Neural progenitor cell (in vitro differentiated cells): Measurements from ENCODE around the gene PUS3. TPM values are rescaled to one million over a fixed set of nuclear protein-coding genes. Genes with fewer than 3 reads are reported as not detected.

Experiments
- DNase-seq: peaks from one replicate; pipeline ENCODE4 v3.0.0-alpha.2; 2016; ENCODE audit warnings: low spot score
- H2AFZ ChIP-seq: fragments of 200-600 bp; sonication (generic); replicated peaks from 2 replicates; pipeline ENCODE4 v1.6.1; 2016; ENCODE audit warnings: antibody characterized with exemption
- H3F3A ChIP-seq: fragments of 200-600 bp; sonication (generic); 2 replicates; pipeline ENCODE4 v1.6.1; 2016; ENCODE audit warnings: antibody characterized with exemption, low read depth
- H3K27ac ChIP-seq: fragments of 200-600 bp; sonication (generic); 2 replicates; pipeline ENCODE4 v1.5.1; 2016; ENCODE audit warnings: mild to moderate bottlenecking
- H3K27me3 ChIP-seq: fragments of 200-600 bp; sonication (generic); 2 replicates; pipeline ENCODE4 v1.6.1; 2016; ENCODE audit warnings: mild to moderate bottlenecking, moderate library complexity
- H3K36me3 ChIP-seq: fragments of 200-600 bp; sonication (generic); 2 replicates; pipeline ENCODE4 v1.5.1; 2016
- H3K4me1 ChIP-seq: fragments of 200-600 bp; sonication (generic); 2 replicates; pipeline ENCODE4 v1.6.1; 2016; ENCODE audit warnings: mixed run types
- H3K4me2 ChIP-seq: fragments of 200-600 bp; sonication (generic); 2 replicates; pipeline ENCODE4 v1.6.1; 2016
- H3K4me3 ChIP-seq: fragments of 200-600 bp; sonication (generic); 2 replicates; pipeline ENCODE4 v1.5.1; 2016
- H3K79me2 ChIP-seq: fragments of 200-600 bp; sonication (generic); 2 replicates; pipeline ENCODE4 v1.6.1; 2016; ENCODE audit warnings: low read depth
- H3K9ac ChIP-seq: fragments of 200-600 bp; sonication (generic); 2 replicates; pipeline ENCODE4 v1.6.1; 2016
- H3K9me3 ChIP-seq: fragments of 200-600 bp; sonication (generic); 2 replicates; pipeline ENCODE4 v1.5.1; 2016; ENCODE audit warnings: low read depth
- H4K20me1 ChIP-seq: fragments of 200-600 bp; sonication (generic); 2 replicates; pipeline ENCODE4 v1.6.1; 2016; ENCODE audit warnings: low read depth
- H3K27ac Mint-ChIP-seq: 3 replicates; pipeline ENCODE4 v1.8.0; 2021; ENCODE audit warnings: mixed read lengths
- H3K27me3 Mint-ChIP-seq: 2 replicates; pipeline ENCODE4 v1.8.0; 2022; ENCODE audit warnings: low read depth, mild to moderate bottlenecking, inconsistent platforms, moderate library complexity, mixed read lengths; ENCODE audit not compliant: insufficient read depth
- H3K36me3 Mint-ChIP-seq: 3 replicates; pipeline ENCODE4 v1.8.0; 2021; ENCODE audit warnings: mixed read lengths
- H3K4me1 Mint-ChIP-seq: 3 replicates; pipeline ENCODE4 v1.8.0; 2021; ENCODE audit warnings: mixed read lengths
- H3K4me3 Mint-ChIP-seq: 3 replicates; pipeline ENCODE4 v1.8.0; 2021; ENCODE audit warnings: mild to moderate bottlenecking, moderate library complexity, mixed read lengths
- H3K9me3 Mint-ChIP-seq: 3 replicates; pipeline ENCODE4 v1.8.0; 2020; ENCODE audit warnings: mixed read lengths
- CTCF ChIP-seq: fragments of 200-600 bp; sonication (generic); IDR thresholded peaks from 2 replicates; pipeline ENCODE4 v1.5.1; 2017; ENCODE audit warnings: antibody characterized with exemption, mild to moderate bottlenecking
- EZH2 ChIP-seq: fragments of 200-600 bp; sonication (generic); IDR thresholded peaks from 2 replicates; pipeline ENCODE4 v1.6.1; 2017; ENCODE audit warnings: antibody characterized with exemption, mild to moderate bottlenecking, moderate library complexity
- EZH2phosphoT487 ChIP-seq: fragments of 200-600 bp; sonication (generic); IDR thresholded peaks from 2 replicates; pipeline ENCODE4 v1.6.1; 2017; ENCODE audit warnings: antibody characterized with exemption
- total RNA-seq: library from RNA; depleted of rRNA; stranded (reverse); fragments of >200 nt; gene quantifications from 2 replicates; pipeline ENCODE4 v1.2.3, GENCODE V29; 2015; ENCODE audit warnings: low replicate concordance

The PUS3 gene
- total RNA-seq, 1 donor from 2014 or later = 22.1 TPM

- H3K36me3 ChIP-seq = no peaks in the 10 kb centered on the region
- Mint-ChIP-seq H3K4me3 (no peak overlapping the region), H3K27me3 (peaks cover 9% of the 10 kb centered on the region), H3K9me3 (peaks cover 3% of the 10 kb centered on the region), H3K27ac (peak overlapping the region; percentile 95), H3K4me1 (peaks cover 48% of the 10 kb centered on the region), H3K36me3 (peaks cover 3% of the 10 kb centered on the region)
- H3K9ac ChIP-seq = no peak overlapping the region
- H3K4me1 ChIP-seq = peaks cover 8% of the 10 kb centered on the region
- peak overlapping the region; percentile 79 for H2AFZ ChIP-seq
- DNase-seq = no peak
- no peaks in the 10 kb centered on the region for H3K27me3 ChIP-seq
- H3K79me2 ChIP-seq = no peaks in the 10 kb centered on the region
- H4K20me1 ChIP-seq = no peaks in the 10 kb centered on the region
- H3K4me2 ChIP-seq = no peak overlapping the region
- H3K9me3 ChIP-seq = no peaks in the 10 kb centered on the region
- no peak overlapping the region for H3K27ac ChIP-seq
- H3K4me3 ChIP-seq = no peak overlapping the region
- peaks cover 5% of the 10 kb centered on the region for H3F3A ChIP-seq
- TF ChIP-seq EZH2 (no peak), EZH2phosphoT487 (no peak), CTCF (no peak)
Measured at GRCh38 chr11:125938418-125938817, 35.4 kb upstream of the PUS3 start.

- H3K9me3 ChIP-seq = no peaks in the 10 kb centered on the region
- no peak overlapping the region for H3K9ac ChIP-seq
- H3K4me3 ChIP-seq = no peak overlapping the region
- DNase-seq = no peak
- Mint-ChIP-seq H3K36me3 (peaks cover 3% of the 10 kb centered on the region), H3K9me3 (peaks cover 3% of the 10 kb centered on the region), H3K4me1 (peaks cover 38% of the 10 kb centered on the region), H3K4me3 (no peak overlapping the region), H3K27ac (peak overlapping the region; percentile 64), H3K27me3 (peaks cover 4% of the 10 kb centered on the region)
- H3K27ac ChIP-seq = no peak overlapping the region
- no peaks in the 10 kb centered on the region for H3F3A ChIP-seq
- TF ChIP-seq EZH2 (no peak), EZH2phosphoT487 (no peak), CTCF (no peak)
- no peaks in the 10 kb centered on the region for H3K79me2 ChIP-seq
- peaks cover 6% of the 10 kb centered on the region for H3K27me3 ChIP-seq
- no peaks in the 10 kb centered on the region for H3K4me1 ChIP-seq
- no peak overlapping the region for H2AFZ ChIP-seq
- no peak overlapping the region for H3K4me2 ChIP-seq
- no peaks in the 10 kb centered on the region for H4K20me1 ChIP-seq
- H3K36me3 ChIP-seq = no peaks in the 10 kb centered on the region
Measured at GRCh38 chr11:125935618-125936199, 32.7 kb upstream of the PUS3 start.

GRCh38 chr11:125935056-125935455, 32.0 kb upstream of the PUS3 start:
- Mint-ChIP-seq H3K27ac (no peak overlapping the region), H3K4me3 (no peak overlapping the region), H3K36me3 (no peaks in the 10 kb centered on the region), H3K9me3 (no peaks in the 10 kb centered on the region), H3K27me3 (peaks cover 4% of the 10 kb centered on the region), H3K4me1 (peaks cover 34% of the 10 kb centered on the region)
- no peaks in the 10 kb centered on the region for H3K36me3 ChIP-seq
- H3K4me1 ChIP-seq = no peaks in the 10 kb centered on the region
- peaks cover 6% of the 10 kb centered on the region for H3K27me3 ChIP-seq
- H3K9me3 ChIP-seq = no peaks in the 10 kb centered on the region
- TF ChIP-seq EZH2 (no peak), EZH2phosphoT487 (no peak), CTCF (no peak)
- H3K79me2 ChIP-seq = no peaks in the 10 kb centered on the region
- H3K9ac ChIP-seq = no peak overlapping the region
- no peak for DNase-seq
- H3K27ac ChIP-seq = no peak overlapping the region
- H3F3A ChIP-seq = no peaks in the 10 kb centered on the region
- H3K4me2 ChIP-seq = no peak overlapping the region
- no peak overlapping the region for H2AFZ ChIP-seq
- no peak overlapping the region for H3K4me3 ChIP-seq
- H4K20me1 ChIP-seq = no peaks in the 10 kb centered on the region
